Panc1 (cell line): Measurements from ENCODE around the gene TMEM60. TPM values are rescaled to one million over a fixed set of nuclear protein-coding genes. Genes with fewer than 3 reads are reported as not detected.

Source experiments
- ATAC-seq: fragments of 200-7000 bp; cut with Tn5 transposase; 2 replicates; pipeline ENCODE4 v1.9.1; 2020; ENCODE audit warnings: mild to moderate bottlenecking, moderate library complexity
- BruUV-seq: library from RNA; stranded (reverse); fragments of 400-500 nt; replicated peaks from 2 replicates; lab custom pipeline; 2021; lab: Mats Ljungman, UMichigan
- CTCF ChIA-PET: fragments of 300-600 bp; sonication (Branson Sonifier 250); formaldehyde crosslinking; loops from one replicate; lab custom pipeline; 2022; ENCODE audit warnings: antibody characterized with exemption; lab: Charles Lee
- POLR2A ChIA-PET: fragments of 300-600 bp; sonication (Branson Sonifier 250); formaldehyde crosslinking; loops from one replicate; lab custom pipeline; 2022; ENCODE audit warnings: antibody characterized with exemption; lab: Charles Lee
- DNase-seq: peaks from one replicate; pipeline ENCODE4 v3.0.0-alpha.2; 2010; ENCODE audit warnings: low read depth, low spot score
- H3K27ac ChIP-seq: 2 replicates; pipeline ENCODE4 v1.5.1; 2011; ENCODE audit warnings: mild to moderate bottlenecking, low read length, inconsistent platforms
- H3K27me3 ChIP-seq: fragments of 200-500 bp; sonication (Bioruptor generic); 2 replicates; pipeline ENCODE4 v1.6.0; 2014; ENCODE audit warnings: low read length, inconsistent platforms; ENCODE audit not compliant: control insufficient read depth, insufficient read depth
- H3K36me3 ChIP-seq: fragments of 200-500 bp; sonication (Bioruptor generic); 2 replicates; pipeline ENCODE4 v1.5.1; 2014; ENCODE audit warnings: inconsistent platforms, mild to moderate bottlenecking, low read length, moderate library complexity; ENCODE audit not compliant: control insufficient read depth, insufficient read depth
- H3K4me1 ChIP-seq: 2 replicates; pipeline ENCODE4 v1.5.1; 2011; ENCODE audit warnings: inconsistent platforms, mild to moderate bottlenecking, low read length, moderate library complexity; ENCODE audit not compliant: control insufficient read depth, insufficient read depth
- H3K4me3 ChIP-seq, 2 experiments: 2 replicates each; pipeline ENCODE4 v1.5.1; 2011 to 2012; ENCODE audit warnings: low read depth in 2 of 2, low read length in 2 of 2, mild to moderate bottlenecking in 2 of 2, inconsistent platforms in 1 of 2, moderate library complexity in 1 of 2
- H3K9me3 ChIP-seq: fragments of 200-500 bp; sonication (Bioruptor generic); 2 replicates; pipeline ENCODE4 v1.5.1; 2014; ENCODE audit warnings: low read depth, mild to moderate bottlenecking, inconsistent platforms, low read length, moderate library complexity; ENCODE audit not compliant: control insufficient read depth, insufficient read depth
- CTCF ChIP-seq: fragments of 450-650 bp; IDR thresholded peaks from 2 replicates; pipeline ENCODE4 v1.5.1; 2017; ENCODE audit warnings: mild to moderate bottlenecking
- POLR2AphosphoS5 ChIP-seq: IDR thresholded peaks from 2 replicates; pipeline ENCODE4 v1.6.1; 2012; ENCODE audit warnings: mild to moderate bottlenecking, low read depth, low read length, moderate library complexity
- REST ChIP-seq, 2 experiments: IDR thresholded peaks; 2 replicates each; pipeline ENCODE4 v1.6.1; 2011 to 2012; ENCODE audit warnings: low read depth in 2 of 2, control low read depth in 1 of 2, low read length in 1 of 2, mild to moderate bottlenecking in 1 of 2, moderate library complexity in 1 of 2; ENCODE audit not compliant: insufficient read depth in 1 of 2
- SIN3A ChIP-seq: IDR thresholded peaks from 2 replicates; pipeline ENCODE4 v1.6.1; 2012; ENCODE audit warnings: low read depth, mild to moderate bottlenecking, low read length, moderate library complexity, borderline replicate concordance; ENCODE audit not compliant: insufficient read depth
- TCF7L2 ChIP-seq: IDR thresholded peaks from 2 replicates; pipeline ENCODE4 v1.6.1; 2011; ENCODE audit warnings: mild to moderate bottlenecking, low read depth, low read length, inconsistent platforms
- in situ Hi-C: cut with HindIII; loops from 2 replicates; pipeline ENCODE4 v1.10.0; 2016; ENCODE audit warnings: low sequenced_read_pairs, low pct_unique_long_range_greater_than_20kb
- intact Hi-C: fragments of 100-400 bp; cut with micrococcal nuclease; formaldehyde crosslinking; loops from one replicate; pipeline ENCODE4 v1.10.0; 2022; ENCODE audit not compliant: unreplicated experiment
- total RNA-seq: library from RNA; stranded (reverse); gene quantifications from one replicate; pipeline ENCODE4 v1.2.1, GENCODE V29; 2021; ENCODE audit not compliant: unreplicated experiment

TMEM60 gene
- total RNA-seq, 1 experiment from 2014 or later: 20.4 TPM

- CTCF ChIA-PET: no interaction called here
These were observed 26.9 kb upstream of the TMEM60 start for GRCh38 chr7:77825131-77825530.

GRCh38 chr7:77824636-77825035 is 26.4 kb upstream of the TMEM60 start:
- ChIA-PET POLR2A (no interaction called here), CTCF (no interaction called here)

More at GRCh38 chr7:77825131-77825530, 26.9 kb upstream of the TMEM60 start:
- Histone ChIP-seq H3K27me3 (no peaks in the 10 kb centered on the region), H3K4me1 (no peaks in the 10 kb centered on the region; the same call in 1 of the 2 replicates), H3K27ac (no peak overlapping the region), H3K36me3 (no peaks in the 10 kb centered on the region), H3K4me3 (no peak overlapping the region), H3K9me3 (peaks cover 14% of the 10 kb centered on the region; the same call in 1 of the 2 replicates)
- DNase-seq (no peak), ATAC-seq (no peak)
- TF ChIP-seq CTCF (no peak), REST (IDR thresholded peaks at IDR 0.05; ENCODE audit: insufficient read depth in 1 of 2, low read depth in 2 of 2, low read length in 1 of 2) (no peak), TCF7L2 (no peak)
- POLR2A ChIA-PET: no interaction called here
- no TSS peak for BruUV-seq
- in situ Hi-C loops: no loop called here
- intact Hi-C loops: no loop called here

More at GRCh38 chr7:77824636-77825035, 26.4 kb upstream of the TMEM60 start:
- intact Hi-C loops (no loop called here), in situ Hi-C loops (no loop called here)
- no peak for DNase-seq
- BruUV-seq: no TSS peak
- H3K27me3 ChIP-seq: no peaks in the 10 kb centered on the region
- peaks cover 14% of the 10 kb centered on the region; the same call in 1 of the 2 replicates for H3K9me3 ChIP-seq
- H3K4me3 ChIP-seq: no peak overlapping the region
- no peaks in the 10 kb centered on the region; the same call in 1 of the 2 replicates for H3K4me1 ChIP-seq
- H3K27ac ChIP-seq: no peak overlapping the region
- ATAC-seq: no peak
- TF ChIP-seq CTCF: no peak
- TF ChIP-seq POLR2AphosphoS5: no peak
- no peak for TF ChIP-seq REST (IDR thresholded peaks at IDR 0.05; ENCODE audit: insufficient read depth in 1 of 2, low read depth in 2 of 2, low read length in 1 of 2)
- TF ChIP-seq SIN3A: no peak
- TF ChIP-seq TCF7L2: no peak
- H3K36me3 ChIP-seq: no peaks in the 10 kb centered on the region
